GM12892 (cell line): ENCODE measurements around the gene SPACA7.

Experiments used
- DNase-seq: peaks from one replicate; pipeline ENCODE4 v3.0.0; 2011; ENCODE audit not compliant: insufficient read length
- FAIRE-seq: peaks from 2 replicates; lab custom pipeline; 2011; peaks lifted over from hg19 to GRCh38; lab: Jason Lieb, UNC
- POLR2A ChIP-seq: IDR thresholded peaks from 2 replicates; pipeline ENCODE4 v1.6.1; 2011; ENCODE audit warnings: low read depth, low read length, control low read depth
- POLR2AphosphoS5 ChIP-seq: IDR thresholded peaks from 2 replicates; pipeline ENCODE4 v1.6.1; 2011; ENCODE audit warnings: low read depth, low read length, control low read depth
- TAF1 ChIP-seq: IDR thresholded peaks from 2 replicates; pipeline ENCODE4 v1.6.1; 2011; ENCODE audit warnings: low read depth, mild to moderate bottlenecking, control low read depth, low read length, borderline replicate concordance

The SPACA7 gene

DNA sequence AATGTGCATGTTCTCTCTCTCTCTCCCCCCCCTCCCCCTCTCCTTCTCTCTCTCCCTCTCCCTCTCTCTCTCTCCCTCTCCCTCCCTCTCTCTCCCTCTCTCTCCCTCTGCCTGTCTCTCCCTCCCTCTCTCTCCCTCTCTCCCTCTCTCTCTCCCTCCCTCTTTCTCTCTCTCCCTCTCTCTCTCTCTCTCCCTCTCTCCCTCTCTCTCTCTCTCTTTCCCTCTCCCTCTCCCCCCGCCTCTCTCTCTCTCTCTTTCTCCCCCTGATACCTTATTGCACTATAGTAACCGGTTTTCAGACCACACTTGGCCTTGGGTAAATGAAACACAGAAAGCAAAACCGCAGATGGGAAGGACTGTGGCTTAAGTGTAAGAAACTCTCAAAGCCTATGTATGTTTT is 34.7 kb upstream of the SPACA7 start:
- FAIRE-seq (no peak), DNase-seq (no peak)

DNA sequence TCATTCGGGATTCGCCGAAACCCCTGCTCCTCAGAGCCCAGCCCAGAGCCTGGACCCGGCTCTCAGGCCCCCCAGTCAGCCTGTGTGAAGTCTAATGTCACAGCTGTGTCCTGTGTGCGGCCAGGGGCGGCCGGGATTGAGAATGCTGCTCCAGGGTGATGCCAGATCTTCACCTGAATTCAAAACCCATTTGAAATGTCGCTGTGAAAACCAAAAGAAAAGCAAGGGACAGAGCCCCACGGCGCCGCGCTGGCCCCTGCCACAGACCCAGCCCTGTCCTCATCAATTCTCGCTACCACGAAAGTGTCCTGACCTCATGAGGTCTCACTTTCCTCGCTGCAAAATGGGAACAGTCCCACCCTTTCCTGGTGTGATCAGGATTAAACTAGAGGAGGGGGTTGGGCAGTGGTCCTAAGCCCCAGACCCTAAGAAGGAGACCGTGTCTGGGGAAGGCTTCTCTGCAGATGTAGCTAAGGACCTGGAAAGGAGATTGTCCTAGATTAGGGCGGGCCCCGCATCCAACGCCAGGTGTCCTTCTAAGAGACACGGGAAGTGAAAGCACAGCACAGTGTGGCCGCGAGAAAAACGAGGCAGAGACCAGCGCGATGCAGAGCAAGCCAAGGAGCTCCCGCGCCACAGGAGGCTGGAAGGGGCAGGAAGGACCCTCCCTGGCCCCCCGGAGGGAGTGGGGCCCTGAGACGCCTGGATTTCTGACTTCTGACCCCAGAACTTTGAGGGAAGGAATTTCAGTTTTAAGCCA is 34.0 kb upstream of the SPACA7 start:
- no peak for FAIRE-seq
- no peak for DNase-seq
- TF ChIP-seq POLR2AphosphoS5, result no peak
- TF ChIP-seq POLR2A, result no peak
- TF ChIP-seq TAF1, result no peak

More for the DNA sequence above, 34.7 kb upstream of the SPACA7 start:
- TF ChIP-seq POLR2AphosphoS5 (no peak), POLR2A (no peak), TAF1 (no peak)

DNA sequence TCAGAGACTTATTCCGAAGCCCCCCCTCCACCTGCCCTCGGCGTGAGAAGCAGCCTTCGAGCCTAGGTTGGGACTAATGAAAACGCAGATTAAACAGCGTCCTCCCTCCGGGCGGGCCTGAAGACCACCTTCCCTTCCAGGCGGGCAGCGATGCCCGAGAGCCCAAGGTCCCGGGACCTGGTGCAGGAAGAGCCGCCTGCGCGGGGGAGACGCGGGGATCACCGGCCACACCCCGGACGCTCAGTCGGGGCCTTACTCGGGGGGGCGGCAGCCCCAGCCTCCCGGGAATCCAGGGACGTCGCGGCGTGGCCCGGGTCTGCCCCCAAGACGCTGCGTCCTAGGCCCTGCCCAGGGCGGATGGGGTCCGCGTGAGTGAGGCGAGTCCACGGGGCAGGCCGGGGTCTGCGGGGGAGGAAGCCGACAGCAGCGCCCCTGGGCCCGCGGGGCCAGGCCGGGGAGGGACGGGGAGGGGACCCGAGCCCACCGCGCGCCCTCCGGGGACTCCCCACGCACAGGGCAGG is 33.3 kb upstream of the SPACA7 start:
- no peak for DNase-seq
- TF ChIP-seq TAF1, result no peak
- TF ChIP-seq POLR2A, result no peak
- no peak for TF ChIP-seq POLR2AphosphoS5
- no peak for FAIRE-seq

DNA sequence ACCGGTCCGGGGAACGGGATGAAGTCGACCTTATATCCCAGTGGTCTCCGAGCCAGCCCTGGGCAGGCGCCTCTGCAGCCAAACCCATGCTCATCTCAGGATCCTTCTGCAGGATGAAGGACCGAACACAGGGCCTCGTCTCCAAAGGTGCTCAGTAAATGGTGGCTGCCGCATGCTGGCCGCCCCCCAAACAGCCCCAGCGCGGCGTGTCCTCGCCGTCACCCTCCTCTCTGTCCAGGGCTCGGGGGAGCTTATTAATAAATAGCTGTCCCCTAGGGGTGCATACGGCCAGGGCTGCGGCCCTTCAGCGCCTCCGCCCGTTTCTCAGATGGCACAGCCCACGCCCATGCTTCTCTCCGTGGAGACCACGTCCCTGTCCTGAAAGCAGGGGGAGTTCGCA is 32.6 kb upstream of the SPACA7 start:
- FAIRE-seq (no peak), DNase-seq (no peak)
- TF ChIP-seq POLR2AphosphoS5 (no peak), TAF1 (no peak), POLR2A (no peak)

DNA sequence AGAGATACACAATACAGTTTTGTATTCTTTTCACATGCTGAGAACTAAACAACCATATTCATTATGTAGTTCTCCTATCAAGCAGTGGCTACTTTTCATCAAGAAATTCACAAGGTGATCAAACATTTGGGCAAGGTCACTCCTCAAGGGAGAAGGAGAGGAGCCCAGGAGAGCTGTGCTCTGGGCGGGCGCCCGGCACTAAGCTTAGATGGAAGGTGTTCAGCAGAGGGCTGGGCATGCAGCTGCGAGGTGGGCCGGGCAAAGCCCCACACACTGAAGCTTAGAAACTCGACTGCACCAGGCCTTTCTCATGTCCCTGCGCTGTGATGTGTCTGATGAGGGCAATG is 30.4 kb upstream of the SPACA7 start:
- FAIRE-seq (no peak), DNase-seq (no peak)
- TF ChIP-seq TAF1 (no peak), POLR2AphosphoS5 (no peak), POLR2A (no peak)

DNA sequence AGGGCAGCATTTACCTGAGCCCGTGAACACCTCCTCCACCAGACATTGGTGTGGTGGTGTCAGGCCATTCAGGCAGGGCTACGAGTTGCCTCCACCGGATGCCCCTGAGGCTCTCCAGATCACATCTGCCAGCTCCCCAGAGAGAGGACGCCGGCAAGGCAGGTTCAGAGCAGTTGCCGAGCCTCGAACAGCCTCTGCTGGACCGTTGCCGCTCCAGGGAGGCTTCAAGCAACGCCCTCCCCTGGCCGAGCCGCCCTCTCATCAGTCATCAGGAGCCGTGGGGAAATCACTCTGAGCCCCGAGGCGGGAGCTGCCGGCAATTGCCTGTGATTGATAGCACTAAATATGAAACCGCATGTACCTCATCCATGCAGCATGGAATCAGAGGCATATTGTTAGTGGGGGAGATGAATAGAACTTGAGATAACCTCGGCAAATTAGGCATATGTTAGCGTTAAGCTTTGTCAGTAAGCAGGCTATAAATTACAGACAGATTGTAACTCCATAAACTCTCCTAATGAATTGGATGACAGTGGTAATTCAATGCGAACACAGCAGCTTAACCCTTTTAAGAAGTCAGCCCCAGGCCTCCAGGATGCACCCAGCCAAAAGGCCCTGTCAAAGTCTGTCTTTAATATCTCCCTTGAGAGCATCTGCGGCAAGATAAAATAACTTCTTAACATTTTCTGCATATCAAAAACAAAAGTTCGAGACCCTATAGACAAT is 29.8 kb upstream of the SPACA7 start:
- TF ChIP-seq TAF1, result no peak
- TF ChIP-seq POLR2A, result no peak
- no peak for TF ChIP-seq POLR2AphosphoS5
- DNase-seq, result no peak
- no peak for FAIRE-seq

DNA sequence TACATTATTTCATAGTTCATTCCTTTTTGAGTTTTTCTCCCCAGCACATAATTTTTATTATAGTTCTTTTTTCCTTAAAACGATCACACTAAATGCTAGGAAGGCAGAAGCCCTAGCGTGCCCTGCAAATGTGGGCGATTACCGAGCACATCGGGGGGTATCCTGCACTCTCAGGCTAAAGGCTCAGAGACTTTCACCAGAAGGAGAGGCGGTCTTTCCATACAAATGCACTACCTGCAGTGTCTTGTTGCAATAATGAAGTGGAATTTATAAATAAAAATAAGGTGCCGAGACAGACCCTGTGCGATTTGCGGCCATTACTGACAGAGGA is 29.3 kb upstream of the SPACA7 start:
- FAIRE-seq, result no peak
- no peak for DNase-seq
- TF ChIP-seq TAF1 (no peak), POLR2AphosphoS5 (no peak), POLR2A (no peak)

DNA sequence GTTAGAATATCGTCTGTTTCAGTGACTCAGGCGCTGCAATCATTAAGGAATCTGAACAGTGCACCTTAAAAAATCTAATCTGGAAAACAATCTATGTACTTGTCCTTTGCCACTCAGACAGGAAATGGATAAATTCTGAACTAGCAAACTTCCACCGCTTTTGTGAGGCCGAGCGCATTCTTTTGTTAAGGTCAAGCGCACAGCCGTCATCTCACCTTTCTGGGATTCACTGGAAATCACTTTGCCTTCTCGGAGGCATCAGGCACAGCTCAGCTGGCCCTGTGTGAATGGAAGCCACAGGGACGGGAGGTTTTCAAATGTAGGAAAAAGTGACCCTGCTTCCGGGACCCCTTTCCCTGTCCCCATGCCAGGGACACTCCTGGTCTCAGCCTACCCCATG is 28.2 kb upstream of the SPACA7 start:
- FAIRE-seq, result no peak
- TF ChIP-seq TAF1, result no peak
- no peak for DNase-seq

DNA sequence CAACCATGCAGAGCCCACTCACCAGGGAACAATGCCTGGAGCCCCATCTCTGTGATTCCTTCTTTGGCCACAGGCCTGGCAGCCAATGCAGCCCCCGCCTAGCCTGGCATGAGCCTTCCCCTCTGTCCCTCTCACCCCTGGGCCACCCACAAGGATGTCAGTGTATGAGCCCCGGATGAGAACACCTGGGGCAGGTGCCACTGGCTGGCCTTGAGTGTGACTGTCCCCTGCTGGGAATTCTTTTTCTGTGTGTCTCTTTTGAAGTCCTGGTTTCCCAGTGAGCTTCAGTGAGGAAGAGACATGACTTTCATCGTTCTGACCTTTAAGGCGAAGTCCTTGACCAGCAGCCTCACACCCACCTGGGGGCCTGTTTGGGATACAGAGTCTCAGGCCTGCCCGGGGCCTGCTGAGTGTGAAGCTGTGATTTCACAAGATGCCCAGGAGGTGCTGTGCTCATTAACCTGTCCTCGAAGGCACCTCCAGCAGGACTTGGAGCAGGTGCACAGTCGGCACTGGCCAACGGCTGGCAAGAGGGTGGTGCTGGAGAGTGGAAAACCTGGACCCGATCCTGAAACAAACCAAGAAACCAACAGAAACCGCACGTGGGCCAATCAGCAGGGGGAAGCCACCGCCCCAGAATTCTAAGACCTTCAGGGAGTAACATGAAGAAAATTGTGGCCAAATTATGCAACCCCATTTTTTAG is 27.4 kb upstream of the SPACA7 start:
- TF ChIP-seq POLR2AphosphoS5 (no peak), TAF1 (no peak), POLR2A (no peak)
- DNase-seq (no peak), FAIRE-seq (no peak)

DNA sequence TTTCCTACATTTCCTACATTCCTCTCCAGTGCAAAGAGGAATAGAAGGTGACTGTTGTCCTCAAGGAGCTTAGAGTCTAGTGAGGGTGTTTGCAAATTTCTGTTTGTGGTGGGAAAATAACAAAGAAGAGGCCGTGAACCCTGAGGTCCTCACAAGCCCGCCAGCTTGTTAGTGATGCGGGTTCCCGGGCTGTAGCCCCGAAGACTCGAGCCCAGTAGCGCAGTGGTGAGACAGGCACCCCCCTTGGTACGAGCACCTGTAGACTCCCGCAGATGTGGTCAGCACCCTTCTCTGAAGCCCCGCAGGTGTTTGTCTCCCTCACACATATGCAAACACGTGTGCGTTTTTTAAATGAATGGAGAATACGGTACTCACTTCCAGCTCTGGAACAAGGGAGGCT is 26.5 kb upstream of the SPACA7 start:
- DNase-seq (no peak), FAIRE-seq (no peak)
- TF ChIP-seq TAF1 (no peak), POLR2AphosphoS5 (no peak), POLR2A (no peak)

DNA sequence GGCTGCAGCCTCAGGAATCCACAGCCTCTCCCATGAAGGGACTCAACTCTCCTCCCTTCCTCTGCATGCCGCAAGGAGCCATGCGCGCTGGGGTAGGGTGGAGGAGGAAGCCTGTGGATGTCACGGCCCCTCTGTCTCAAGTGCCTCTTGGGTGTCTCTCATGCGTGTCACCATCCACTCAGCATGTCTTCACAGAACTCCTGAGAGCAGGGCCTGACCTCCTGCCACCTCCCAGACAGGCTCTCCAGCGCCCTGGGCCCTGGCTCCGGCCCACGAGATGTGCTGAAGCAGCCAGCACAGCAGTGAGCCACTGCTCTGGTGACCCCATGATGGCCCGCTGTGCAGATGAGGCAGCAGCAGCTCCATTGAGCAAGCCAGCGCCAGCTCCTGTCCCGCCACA is 25.9 kb upstream of the SPACA7 start:
- DNase-seq (no peak), FAIRE-seq (no peak)
- TF ChIP-seq POLR2AphosphoS5, result no peak
- no peak for TF ChIP-seq POLR2A
- TF ChIP-seq TAF1, result no peak
